H1 (cell line): ENCODE data around the gene MRPS27. TPM values are rescaled to one million over a fixed set of nuclear protein-coding genes. Genes with fewer than 3 reads are reported as not detected.

Source experiments
- EGR1 ChIP-seq: IDR thresholded peaks from 2 replicates; pipeline ENCODE4 v1.6.1; 2011; ENCODE audit warnings: low read depth, low read length, borderline replicate concordance
- POLR2AphosphoS5 ChIP-seq: IDR thresholded peaks from 2 replicates; pipeline ENCODE4 v1.6.1; 2011; ENCODE audit warnings: low read depth, low read length
- RBBP5 ChIP-seq: IDR thresholded peaks from 2 replicates; pipeline ENCODE4 v1.7.1; 2012; ENCODE audit warnings: low read depth, mild to moderate bottlenecking, inconsistent platforms, low read length, moderate library complexity, borderline replicate concordance
- SP4 ChIP-seq: IDR thresholded peaks from 2 replicates; pipeline ENCODE4 v1.6.1; 2012; ENCODE audit warnings: low read length, inconsistent platforms
- TEAD4 ChIP-seq: IDR thresholded peaks from 2 replicates; pipeline ENCODE4 v1.6.1; 2012; ENCODE audit warnings: low read depth, low read length, inconsistent platforms, mixed read lengths
- polyA plus RNA-seq, 7 experiments: library from polyadenylated mRNA; depleted of rRNA in 3 of 7; stranded (reverse) in 5 of 7; unstranded in 2 of 7; fragments of >200 nt in 5 of 7; fragments of 200-250 nt in 2 of 7; gene quantifications; 1 replicate in 5 of 7; 2 replicates in 1 of 7; 4 replicates in 1 of 7; pipeline versions ENCODE4 v1.2.1 to v1.2.3, GENCODE V29; 2011 to 2013; ENCODE audit warnings: missing spikeins in 2 of 7, mixed read lengths in 2 of 7
- total RNA-seq: library from RNA; stranded (reverse); fragmentation: NEBNext Ultra II Directional; extraction: Animal tissue kit (Norgen Biotek cat#: 25700); gene quantifications from 2 replicates; pipeline ENCODE4 v1.2.1, GENCODE V29; 2021
- TF ChIP-seq, protein P1 (sequence below): fragments of 300-600 bp; sonication (generic); IDR thresholded peaks from 2 replicates; pipeline ENCODE4 v1.7.1; 2012; ENCODE audit warnings: low read length, moderate library complexity, mild to moderate bottlenecking, inconsistent platforms; ENCODE audit not compliant: insufficient replicate concordance

The MRPS27 gene
- total and polyA plus RNA-seq, 2 of the 8 experiments (the other 6 are each of a cell fraction or from before 2014, with no cell fraction given), result 93.2 to 102 TPM

DNA sequence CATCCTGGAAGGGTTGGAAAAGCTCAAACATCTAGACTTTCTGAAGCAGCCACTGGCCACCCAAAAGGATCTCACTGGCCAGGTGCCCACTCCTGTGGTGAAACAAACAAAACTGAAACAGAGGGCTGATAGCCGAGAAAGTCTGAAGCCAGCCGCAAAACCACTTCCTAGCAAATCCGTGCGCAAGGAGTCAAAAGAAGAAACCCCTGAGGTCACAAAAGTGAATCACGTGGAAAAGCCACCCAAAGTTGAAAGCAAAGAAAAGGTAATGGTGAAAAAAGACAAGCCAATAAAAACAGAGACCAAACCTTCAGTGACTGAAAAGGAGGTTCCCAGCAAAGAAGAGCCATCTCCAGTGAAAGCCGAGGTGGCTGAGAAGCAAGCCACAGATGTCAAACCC lies 125.2 kb downstream of the MRPS27 start (continued):
- TF ChIP-seq, protein P1, sequence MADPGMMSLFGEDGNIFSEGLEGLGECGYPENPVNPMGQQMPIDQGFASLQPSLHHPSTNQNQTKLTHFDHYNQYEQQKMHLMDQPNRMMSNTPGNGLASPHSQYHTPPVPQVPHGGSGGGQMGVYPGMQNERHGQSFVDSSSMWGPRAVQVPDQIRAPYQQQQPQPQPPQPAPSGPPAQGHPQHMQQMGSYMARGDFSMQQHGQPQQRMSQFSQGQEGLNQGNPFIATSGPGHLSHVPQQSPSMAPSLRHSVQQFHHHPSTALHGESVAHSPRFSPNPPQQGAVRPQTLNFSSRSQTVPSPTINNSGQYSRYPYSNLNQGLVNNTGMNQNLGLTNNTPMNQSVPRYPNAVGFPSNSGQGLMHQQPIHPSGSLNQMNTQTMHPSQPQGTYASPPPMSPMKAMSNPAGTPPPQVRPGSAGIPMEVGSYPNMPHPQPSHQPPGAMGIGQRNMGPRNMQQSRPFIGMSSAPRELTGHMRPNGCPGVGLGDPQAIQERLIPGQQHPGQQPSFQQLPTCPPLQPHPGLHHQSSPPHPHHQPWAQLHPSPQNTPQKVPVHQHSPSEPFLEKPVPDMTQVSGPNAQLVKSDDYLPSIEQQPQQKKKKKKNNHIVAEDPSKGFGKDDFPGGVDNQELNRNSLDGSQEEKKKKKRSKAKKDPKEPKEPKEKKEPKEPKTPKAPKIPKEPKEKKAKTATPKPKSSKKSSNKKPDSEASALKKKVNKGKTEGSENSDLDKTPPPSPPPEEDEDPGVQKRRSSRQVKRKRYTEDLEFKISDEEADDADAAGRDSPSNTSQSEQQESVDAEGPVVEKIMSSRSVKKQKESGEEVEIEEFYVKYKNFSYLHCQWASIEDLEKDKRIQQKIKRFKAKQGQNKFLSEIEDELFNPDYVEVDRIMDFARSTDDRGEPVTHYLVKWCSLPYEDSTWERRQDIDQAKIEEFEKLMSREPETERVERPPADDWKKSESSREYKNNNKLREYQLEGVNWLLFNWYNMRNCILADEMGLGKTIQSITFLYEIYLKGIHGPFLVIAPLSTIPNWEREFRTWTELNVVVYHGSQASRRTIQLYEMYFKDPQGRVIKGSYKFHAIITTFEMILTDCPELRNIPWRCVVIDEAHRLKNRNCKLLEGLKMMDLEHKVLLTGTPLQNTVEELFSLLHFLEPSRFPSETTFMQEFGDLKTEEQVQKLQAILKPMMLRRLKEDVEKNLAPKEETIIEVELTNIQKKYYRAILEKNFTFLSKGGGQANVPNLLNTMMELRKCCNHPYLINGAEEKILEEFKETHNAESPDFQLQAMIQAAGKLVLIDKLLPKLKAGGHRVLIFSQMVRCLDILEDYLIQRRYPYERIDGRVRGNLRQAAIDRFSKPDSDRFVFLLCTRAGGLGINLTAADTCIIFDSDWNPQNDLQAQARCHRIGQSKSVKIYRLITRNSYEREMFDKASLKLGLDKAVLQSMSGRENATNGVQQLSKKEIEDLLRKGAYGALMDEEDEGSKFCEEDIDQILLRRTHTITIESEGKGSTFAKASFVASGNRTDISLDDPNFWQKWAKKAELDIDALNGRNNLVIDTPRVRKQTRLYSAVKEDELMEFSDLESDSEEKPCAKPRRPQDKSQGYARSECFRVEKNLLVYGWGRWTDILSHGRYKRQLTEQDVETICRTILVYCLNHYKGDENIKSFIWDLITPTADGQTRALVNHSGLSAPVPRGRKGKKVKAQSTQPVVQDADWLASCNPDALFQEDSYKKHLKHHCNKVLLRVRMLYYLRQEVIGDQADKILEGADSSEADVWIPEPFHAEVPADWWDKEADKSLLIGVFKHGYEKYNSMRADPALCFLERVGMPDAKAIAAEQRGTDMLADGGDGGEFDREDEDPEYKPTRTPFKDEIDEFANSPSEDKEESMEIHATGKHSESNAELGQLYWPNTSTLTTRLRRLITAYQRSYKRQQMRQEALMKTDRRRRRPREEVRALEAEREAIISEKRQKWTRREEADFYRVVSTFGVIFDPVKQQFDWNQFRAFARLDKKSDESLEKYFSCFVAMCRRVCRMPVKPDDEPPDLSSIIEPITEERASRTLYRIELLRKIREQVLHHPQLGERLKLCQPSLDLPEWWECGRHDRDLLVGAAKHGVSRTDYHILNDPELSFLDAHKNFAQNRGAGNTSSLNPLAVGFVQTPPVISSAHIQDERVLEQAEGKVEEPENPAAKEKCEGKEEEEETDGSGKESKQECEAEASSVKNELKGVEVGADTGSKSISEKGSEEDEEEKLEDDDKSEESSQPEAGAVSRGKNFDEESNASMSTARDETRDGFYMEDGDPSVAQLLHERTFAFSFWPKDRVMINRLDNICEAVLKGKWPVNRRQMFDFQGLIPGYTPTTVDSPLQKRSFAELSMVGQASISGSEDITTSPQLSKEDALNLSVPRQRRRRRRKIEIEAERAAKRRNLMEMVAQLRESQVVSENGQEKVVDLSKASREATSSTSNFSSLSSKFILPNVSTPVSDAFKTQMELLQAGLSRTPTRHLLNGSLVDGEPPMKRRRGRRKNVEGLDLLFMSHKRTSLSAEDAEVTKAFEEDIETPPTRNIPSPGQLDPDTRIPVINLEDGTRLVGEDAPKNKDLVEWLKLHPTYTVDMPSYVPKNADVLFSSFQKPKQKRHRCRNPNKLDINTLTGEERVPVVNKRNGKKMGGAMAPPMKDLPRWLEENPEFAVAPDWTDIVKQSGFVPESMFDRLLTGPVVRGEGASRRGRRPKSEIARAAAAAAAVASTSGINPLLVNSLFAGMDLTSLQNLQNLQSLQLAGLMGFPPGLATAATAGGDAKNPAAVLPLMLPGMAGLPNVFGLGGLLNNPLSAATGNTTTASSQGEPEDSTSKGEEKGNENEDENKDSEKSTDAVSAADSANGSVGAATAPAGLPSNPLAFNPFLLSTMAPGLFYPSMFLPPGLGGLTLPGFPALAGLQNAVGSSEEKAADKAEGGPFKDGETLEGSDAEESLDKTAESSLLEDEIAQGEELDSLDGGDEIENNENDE, result no peak
- TF ChIP-seq POLR2AphosphoS5, result no peak
- no peak for TF ChIP-seq RBBP5
- TF ChIP-seq TEAD4, result no peak
- no peak for TF ChIP-seq SP4
- TF ChIP-seq EGR1, result no peak
